K562 (cell line): ENCODE results near the gene PDE1A.

Experiments used
- GATA2 ChIP-seq: sonication (generic); formaldehyde crosslinking; IDR thresholded peaks from 2 replicates; pipeline ENCODE4 v1.4.0; 2020; ENCODE audit warnings: mild to moderate bottlenecking, missing genetic modification reagents
- HDAC6 ChIP-seq: IDR thresholded peaks from 2 replicates; pipeline ENCODE4 v1.6.1; 2012; ENCODE audit warnings: low read depth, mild to moderate bottlenecking, control low read depth, inconsistent platforms, low read length, moderate library complexity
- IRF2 ChIP-seq: sonication (generic); formaldehyde crosslinking; IDR thresholded peaks from 2 replicates; pipeline ENCODE4 v1.8.1; 2022; ENCODE audit warnings: mild to moderate bottlenecking, missing genetic modification reagents
- KDM1A ChIP-seq, 2 experiments: fragments of 450-650 bp; IDR thresholded peaks; 2 replicates each; pipeline ENCODE4 v1.6.1; 2016; ENCODE audit warnings: mild to moderate bottlenecking in 2 of 2
- NBN ChIP-seq: fragments of 450-650 bp; IDR thresholded peaks from 2 replicates; pipeline ENCODE4 v1.6.1; 2016; ENCODE audit warnings: low read depth, mild to moderate bottlenecking
- NRF1 ChIP-seq, 2 experiments: fragments of 450-650 bp; IDR thresholded peaks in 1 of 2; conservative IDR thresholded peaks in 1 of 2; 2 replicates each; pipeline ENCODE4 v1.6.1; 2014; ENCODE audit warnings: mild to moderate bottlenecking in 2 of 2
- POLR2AphosphoS5 ChIP-seq: IDR thresholded peaks from 2 replicates; pipeline ENCODE4 v1.6.1; 2011; ENCODE audit warnings: mild to moderate bottlenecking, low read depth, low read length, moderate library complexity; ENCODE audit not compliant: control insufficient read depth, insufficient read depth
- SREBF2 ChIP-seq: sonication (generic); formaldehyde crosslinking; IDR thresholded peaks from 2 replicates; pipeline ENCODE4 v1.4.0; 2020; ENCODE audit warnings: mild to moderate bottlenecking, missing genetic modification reagents
- ZBTB7A ChIP-seq: IDR thresholded peaks from 2 replicates; pipeline ENCODE4 v1.6.1; 2011; ENCODE audit warnings: low read depth, mild to moderate bottlenecking, low read length, moderate library complexity, borderline replicate concordance; ENCODE audit not compliant: control insufficient read depth
- TF ChIP-seq, protein P1 (sequence below): sonication (generic); formaldehyde crosslinking; IDR thresholded peaks from 2 replicates; pipeline ENCODE4 v1.8.0; 2023; ENCODE audit warnings: mild to moderate bottlenecking, missing genetic modification reagents
- TF ChIP-seq, protein P2 (sequence below): fragments of 450-650 bp; IDR thresholded peaks from 2 replicates; pipeline ENCODE4 v1.6.1; 2016; ENCODE audit warnings: antibody characterized with exemption
- TF ChIP-seq, protein P3 (sequence below), 3 experiments: IDR thresholded peaks in 2 of 3; conservative IDR thresholded peaks in 1 of 3; 2 replicates each; pipeline ENCODE4 v1.5.1; 2011 to 2012; ENCODE audit warnings: low read length in 3 of 3, mild to moderate bottlenecking in 3 of 3, control low read depth in 2 of 3, improper control_type of control experiment in 1 of 3, inconsistent platforms in 1 of 3, low read depth in 1 of 3, mixed read lengths in 1 of 3, moderate library complexity in 1 of 3; ENCODE audit not compliant: insufficient read depth in 2 of 3

DNA sequence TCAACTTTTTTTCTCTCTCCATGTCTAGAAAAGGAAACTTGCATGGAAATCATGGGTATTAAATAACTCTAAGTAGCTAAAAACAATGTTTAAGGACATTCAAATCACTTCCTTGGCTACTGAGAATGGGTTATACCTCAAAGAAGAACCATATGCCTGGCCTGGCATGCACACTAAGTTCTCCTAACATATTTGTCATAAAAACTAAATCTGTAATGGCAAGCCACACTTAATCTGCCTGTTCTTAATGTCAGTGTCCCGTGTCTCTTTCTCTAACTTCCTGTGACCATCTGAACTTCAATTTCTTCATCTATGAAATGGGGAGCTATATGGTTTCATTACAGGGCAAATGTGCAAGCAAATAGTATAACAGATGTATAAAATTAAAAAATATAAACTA lies 11.1 kb downstream of the PDE1A start:
- no peak for TF ChIP-seq POLR2AphosphoS5
- TF ChIP-seq HDAC6 = no peak
- TF ChIP-seq ZBTB7A = no peak
- no peak for TF ChIP-seq NRF1 (conservative IDR thresholded peaks at IDR 0.05 in 1 of 2, IDR thresholded peaks at IDR 0.05 in 1 of 2)
- no peak for TF ChIP-seq IRF2 (CRISPR knock-in tag)
- TF ChIP-seq, protein P1, sequence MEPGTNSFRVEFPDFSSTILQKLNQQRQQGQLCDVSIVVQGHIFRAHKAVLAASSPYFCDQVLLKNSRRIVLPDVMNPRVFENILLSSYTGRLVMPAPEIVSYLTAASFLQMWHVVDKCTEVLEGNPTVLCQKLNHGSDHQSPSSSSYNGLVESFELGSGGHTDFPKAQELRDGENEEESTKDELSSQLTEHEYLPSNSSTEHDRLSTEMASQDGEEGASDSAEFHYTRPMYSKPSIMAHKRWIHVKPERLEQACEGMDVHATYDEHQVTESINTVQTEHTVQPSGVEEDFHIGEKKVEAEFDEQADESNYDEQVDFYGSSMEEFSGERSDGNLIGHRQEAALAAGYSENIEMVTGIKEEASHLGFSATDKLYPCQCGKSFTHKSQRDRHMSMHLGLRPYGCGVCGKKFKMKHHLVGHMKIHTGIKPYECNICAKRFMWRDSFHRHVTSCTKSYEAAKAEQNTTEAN (CRISPR knock-in tag) = no peak
- no peak for TF ChIP-seq GATA2
- TF ChIP-seq NBN = no peak
- TF ChIP-seq KDM1A (IDR thresholded peaks at IDR 0.05) = no peak
- TF ChIP-seq, protein P2, sequence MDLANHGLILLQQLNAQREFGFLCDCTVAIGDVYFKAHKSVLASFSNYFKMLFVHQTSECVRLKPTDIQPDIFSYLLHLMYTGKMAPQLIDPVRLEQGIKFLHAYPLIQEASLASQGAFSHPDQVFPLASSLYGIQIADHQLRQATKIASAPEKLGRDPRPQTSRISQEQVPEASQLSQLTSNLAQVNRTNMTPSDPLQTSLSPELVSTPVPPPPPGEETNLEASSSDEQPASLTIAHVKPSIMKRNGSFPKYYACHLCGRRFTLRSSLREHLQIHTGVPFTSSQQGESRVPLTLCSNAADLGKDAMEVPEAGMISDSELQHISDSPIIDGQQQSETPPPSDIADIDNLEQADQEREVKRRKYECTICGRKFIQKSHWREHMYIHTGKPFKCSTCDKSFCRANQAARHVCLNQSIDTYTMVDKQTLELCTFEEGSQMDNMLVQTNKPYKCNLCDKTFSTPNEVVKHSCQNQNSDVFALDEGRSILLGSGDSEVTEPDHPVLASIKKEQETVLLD = no peak
- TF ChIP-seq, protein P3, sequence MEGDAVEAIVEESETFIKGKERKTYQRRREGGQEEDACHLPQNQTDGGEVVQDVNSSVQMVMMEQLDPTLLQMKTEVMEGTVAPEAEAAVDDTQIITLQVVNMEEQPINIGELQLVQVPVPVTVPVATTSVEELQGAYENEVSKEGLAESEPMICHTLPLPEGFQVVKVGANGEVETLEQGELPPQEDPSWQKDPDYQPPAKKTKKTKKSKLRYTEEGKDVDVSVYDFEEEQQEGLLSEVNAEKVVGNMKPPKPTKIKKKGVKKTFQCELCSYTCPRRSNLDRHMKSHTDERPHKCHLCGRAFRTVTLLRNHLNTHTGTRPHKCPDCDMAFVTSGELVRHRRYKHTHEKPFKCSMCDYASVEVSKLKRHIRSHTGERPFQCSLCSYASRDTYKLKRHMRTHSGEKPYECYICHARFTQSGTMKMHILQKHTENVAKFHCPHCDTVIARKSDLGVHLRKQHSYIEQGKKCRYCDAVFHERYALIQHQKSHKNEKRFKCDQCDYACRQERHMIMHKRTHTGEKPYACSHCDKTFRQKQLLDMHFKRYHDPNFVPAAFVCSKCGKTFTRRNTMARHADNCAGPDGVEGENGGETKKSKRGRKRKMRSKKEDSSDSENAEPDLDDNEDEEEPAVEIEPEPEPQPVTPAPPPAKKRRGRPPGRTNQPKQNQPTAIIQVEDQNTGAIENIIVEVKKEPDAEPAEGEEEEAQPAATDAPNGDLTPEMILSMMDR (IDR thresholded peaks at IDR 0.05 in 2 of 3, conservative IDR thresholded peaks at IDR 0.05 in 1 of 3; ENCODE audit: insufficient read depth in 2 of 3, low read depth in 1 of 3, low read length in 3 of 3) = no peak
- no peak for TF ChIP-seq SREBF2
